Putamen (tissue), 1 donor: Measurements from ENCODE around the gene DNAJC4.

Experiments used
- DNase-seq: peaks from one replicate; pipeline ENCODE4 v3.0.0-alpha.2; 2016; ENCODE audit warnings: low spot score

DNAJC4 gene

DNA sequence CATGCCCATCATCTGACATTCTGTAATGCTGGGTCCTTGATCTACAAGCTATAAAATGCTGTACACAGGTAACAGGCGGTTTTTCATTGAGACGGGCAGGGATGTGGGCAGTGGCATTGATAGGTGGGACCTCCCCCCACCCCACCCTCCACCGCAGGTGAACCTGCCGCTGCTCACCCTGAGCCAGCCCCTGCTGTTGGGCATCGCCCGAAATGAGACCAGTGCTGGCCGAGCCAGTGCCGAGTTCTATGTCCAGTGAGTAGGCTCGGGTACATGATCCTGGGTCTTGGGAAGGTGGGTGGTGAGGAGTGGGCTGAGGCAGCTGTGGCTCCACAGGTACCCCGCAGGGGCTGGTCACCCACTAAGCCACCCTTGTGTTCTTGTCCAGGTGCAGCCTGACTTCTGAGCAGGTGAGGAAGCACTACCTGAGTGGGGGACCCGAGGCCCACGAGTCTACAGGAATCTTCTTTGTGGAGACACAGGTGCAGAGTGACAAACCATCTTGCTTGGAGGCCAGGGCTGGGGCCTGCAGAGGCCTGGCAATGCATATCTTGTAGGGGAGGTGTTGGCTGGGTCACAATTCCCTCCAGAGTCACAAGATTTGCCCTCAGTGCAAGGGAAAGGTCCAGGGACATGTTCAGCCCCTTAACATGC lies 1.1 kb upstream of the DNAJC4 start:
- no peak for DNase-seq

DNA sequence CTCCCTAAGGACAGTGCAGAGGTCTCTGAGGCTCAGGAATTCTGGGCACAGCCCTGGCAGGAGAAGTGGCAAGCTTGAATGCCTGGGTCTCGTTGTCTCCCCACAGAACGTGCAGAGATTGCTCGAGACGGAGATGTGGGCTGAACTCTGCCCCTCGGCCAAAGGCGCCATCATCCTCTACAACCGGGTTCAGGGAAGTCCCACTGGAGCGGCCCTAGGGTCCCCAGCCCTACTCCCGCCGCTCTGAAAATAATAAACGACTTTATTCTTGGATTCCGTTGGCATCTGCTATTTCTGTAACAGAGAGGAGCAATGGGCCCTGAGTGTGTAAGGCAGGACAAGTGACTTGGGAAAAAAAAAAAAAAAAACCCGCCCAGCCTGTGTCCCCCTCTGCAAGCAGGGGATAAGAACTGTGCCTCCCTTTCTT lies 591 bp upstream of the DNAJC4 start:
- no peak for DNase-seq

DNA sequence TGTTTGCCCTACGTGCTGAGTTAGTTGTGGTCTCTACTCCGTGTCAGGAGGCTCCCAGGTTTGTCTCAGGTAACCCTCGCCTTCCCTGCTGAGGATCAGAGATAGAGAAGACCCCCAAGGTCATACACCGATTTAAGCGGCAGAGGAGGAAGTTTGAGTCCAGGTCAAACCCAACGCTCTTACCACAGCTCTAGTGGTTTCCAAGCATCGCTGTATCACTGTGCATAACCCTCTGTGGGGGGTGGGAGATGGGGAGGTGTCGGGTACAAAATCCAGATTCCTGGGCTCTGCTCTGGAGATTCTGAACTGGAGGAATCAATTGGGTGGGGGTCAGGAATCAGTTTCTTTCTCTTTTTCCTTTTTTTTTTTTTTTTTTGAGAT lies 627 bp downstream of the DNAJC4 start:
- DNase-seq = no peak

DNA sequence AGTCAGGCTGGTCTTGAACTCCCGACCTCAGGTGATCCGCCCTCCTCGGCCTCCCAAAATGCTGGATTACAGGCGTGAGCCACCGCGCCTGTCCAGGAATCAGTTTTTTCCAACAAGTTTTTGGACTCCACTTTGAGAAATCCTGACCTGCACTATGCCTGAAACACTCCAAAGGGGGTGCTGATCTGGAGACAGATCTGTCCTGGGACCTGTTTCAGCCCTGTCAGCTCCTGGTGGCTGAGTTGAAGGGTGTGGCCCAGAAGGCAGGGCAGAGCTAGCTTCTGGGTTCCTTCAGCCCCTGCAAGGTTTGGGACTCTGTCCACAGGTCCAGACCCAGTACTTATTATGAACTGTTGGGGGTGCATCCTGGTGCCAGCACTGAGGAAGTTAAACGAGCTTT lies 1.2 kb downstream of the DNAJC4 start:
- no peak for DNase-seq

DNA sequence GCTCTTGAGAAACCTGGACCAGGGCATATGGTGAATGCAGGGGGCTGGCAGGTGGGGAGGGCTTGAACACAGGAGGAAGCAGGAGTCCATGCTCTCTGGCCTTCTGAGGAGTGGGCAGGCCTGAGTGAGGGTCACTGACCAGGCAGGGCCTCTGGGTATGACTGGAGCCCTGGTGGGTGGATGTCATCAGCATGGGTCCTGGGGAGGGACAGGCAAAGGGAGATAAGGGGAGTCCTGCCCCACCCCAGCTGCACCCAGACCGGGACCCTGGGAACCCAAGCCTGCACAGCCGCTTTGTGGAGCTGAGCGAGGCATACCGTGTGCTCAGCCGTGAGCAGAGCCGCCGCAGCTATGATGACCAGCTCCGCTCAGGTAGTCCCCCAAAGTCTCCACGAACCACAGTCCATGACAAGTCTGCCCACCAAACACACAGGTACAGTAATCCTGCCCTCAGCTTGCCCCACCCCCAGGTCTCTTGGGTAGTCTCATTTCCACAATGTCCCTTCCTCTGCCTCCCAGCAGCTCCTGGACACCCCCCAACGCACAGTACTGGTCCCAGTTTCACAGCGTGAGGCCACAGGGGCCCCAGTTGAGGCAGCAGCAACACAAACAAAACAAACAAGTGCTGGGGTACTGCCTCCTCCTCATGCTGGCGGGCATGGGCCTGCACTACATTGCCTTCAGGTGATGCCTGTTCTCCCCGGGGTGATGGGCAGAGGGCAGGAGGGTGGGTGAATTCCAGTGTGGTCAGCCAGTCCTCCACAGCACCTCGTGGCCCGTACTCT lies 2.0 kb downstream of the DNAJC4 start:
- no peak for DNase-seq

DNA sequence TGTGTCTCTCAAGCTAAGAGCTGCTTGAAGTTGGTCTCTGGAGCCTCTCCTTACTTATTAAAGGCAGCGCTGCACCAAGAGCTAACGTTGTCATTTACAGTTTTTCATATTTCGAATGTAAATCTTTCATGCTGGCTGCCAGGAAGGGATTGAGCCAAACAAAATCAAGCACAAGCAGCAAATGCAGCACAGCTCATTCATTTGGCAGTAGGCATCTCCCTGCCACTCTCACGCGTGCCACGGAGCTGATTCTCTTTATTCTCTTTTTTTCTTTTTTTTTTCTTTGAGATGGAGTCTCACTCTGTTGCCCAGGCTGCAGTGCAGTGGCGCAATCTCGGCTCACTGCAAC lies 2.6 kb downstream of the DNAJC4 start:
- DNase-seq = no peak

DNA sequence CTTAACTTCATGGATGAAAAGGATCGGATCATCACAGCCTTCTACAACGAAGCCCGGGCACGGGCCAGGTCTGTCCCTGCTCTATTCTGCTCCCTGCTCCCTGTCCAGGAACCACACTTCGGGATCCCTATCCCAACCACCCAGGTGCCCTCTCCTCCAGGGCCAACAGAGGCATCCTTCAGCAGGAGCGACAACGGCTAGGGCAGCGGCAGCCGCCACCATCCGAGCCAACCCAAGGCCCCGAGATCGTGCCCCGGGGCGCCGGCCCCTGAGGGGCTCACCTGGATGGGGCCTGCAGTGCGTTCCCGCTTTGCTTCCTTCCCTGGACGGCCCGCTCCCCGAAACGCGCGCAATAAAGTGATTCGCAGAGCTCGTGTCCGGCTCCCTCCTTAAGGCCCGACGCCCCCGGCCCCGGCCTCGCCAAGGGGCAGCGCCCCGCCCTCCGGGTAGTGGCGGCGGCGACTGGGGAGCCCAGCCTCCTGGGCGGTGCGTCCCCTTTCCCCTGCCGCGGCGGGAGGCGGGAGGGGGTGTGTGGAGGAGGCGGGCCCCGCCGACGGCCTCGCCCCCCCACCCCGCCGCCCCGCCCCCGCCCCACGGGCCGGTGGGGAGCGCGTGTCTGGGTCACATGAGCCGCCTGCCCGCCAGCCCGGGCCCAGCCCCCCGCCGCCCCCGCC lies 3.7 kb downstream of the DNAJC4 start, which contains the start of gene VEGFB:
VEGFB (plus strand) TSS at position 672 of the 674 bp plus-strand sequence. CDS start 250 bp downstream, outside the sequence.
- DNase-seq = peak; percentile 70

DNA sequence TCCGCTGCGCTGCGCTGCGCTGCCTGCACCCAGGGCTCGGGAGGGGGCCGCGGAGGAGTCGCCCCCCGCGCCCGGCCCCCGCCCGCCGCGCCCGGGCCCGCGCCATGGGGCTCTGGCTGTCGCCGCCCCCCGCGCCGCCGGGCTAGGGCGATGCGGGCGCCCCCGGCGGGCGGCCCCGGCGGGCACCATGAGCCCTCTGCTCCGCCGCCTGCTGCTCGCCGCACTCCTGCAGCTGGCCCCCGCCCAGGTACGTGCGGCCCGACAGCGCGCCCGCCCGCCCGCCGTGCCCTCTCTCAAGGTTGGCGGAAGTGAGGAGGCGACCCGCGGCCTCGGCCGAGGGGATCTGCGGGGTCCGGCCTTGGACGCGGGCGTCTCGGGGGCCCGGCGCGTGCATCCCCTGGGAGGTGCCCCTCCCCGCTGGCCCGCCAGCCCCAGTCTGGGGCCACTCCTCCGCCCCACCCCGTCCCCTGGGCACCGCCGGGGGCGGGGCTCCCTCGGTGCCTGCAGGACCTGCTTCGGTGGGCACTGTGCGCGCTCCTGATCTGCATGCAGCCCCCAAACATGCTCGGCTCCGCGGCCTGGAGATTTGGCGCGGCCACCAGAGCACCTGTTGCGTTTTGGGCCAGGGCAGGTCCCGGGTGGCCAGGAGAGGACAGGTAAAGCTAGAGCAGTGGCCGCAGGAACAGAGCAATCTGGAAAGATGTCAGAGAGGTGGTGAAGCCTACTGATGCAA lies 4.5 kb downstream of the DNAJC4 start:
- DNase-seq = no peak

DNA sequence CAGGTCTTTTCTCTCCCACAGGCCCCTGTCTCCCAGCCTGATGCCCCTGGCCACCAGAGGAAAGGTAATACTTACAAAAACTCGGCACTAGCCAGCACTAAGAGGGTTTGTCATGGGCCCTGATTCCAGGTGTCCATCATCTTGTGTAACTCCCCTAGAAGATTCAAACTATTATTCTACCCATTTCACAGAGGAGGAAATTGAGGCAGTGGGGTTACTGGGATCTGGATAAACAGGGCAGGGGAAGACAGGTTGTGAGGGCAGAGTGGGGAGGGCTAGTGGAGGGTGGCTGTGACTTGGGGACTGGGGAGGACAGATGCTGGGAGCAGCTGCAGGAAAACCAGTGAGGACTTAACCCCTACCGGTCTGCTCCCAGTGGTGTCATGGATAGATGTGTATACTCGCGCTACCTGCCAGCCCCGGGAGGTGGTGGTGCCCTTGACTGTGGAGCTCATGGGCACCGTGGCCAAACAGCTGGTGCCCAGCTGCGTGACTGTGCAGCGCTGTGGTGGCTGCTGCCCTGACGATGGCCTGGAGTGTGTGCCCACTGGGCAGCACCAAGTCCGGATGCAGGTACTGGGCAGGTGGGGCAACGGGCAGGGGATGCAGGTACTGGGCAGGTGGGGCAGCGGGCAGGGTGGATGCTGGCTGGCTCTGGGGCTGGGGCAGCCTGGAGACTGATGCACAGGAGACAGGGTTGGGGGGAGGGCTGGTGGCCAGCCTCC lies 5.3 kb downstream of the DNAJC4 start:
- DNase-seq = no peak

DNA sequence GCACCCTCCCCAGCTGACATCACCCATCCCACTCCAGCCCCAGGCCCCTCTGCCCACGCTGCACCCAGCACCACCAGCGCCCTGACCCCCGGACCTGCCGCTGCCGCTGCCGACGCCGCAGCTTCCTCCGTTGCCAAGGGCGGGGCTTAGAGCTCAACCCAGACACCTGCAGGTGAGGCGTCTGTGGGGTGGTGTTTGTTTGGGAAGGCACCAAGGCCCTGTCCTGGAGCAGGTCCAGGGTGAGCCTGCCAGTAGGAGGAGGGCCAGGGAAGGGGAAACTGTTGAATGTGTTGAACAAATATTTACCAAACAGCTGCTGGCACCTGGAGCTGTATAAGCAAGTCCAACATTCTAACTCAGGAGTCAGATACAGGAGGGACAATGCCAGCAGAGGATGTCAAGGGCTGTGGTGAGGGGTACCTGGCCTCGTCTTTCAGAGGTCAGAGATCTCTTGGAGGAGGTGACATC lies 7.2 kb downstream of the DNAJC4 start:
- DNase-seq = no peak

DNA sequence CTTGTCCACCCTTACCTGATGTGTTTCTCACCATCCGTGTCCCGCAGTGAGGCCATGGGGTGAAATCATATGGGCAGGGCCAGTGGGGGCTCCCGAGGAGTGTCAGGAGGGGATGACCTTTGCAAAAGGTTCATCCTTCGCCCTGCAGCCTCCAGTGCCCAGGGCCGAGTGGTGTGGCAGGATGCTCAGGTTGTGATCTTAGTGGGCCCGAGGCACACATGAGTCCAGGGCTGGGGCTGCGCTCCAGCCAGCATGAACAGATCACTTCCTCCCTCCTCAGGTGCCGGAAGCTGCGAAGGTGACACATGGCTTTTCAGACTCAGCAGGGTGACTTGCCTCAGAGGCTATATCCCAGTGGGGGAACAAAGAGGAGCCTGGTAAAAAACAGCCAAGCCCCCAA lies 7.7 kb downstream of the DNAJC4 start:
- no peak for DNase-seq

DNA sequence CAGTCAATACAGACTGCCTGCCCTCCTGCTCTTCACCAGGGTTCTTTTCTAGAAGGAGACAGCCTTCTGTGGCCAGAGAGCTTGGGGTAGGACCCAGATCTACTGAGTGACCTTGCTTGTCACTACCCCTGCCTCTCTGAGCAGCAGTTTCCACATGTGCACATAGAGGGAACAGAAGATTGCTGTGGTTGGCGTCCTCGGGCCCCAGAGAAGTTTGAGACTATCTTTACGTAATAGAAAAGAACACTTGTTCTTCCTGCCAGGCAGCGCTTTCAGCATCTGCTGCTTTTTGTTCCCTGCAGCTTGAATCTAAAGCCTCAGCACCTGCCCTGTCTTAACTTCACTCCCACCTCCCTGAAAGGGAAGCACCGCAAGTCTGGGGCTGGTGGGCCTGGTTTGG lies 8.7 kb downstream of the DNAJC4 start:
- no peak for DNase-seq

DNA sequence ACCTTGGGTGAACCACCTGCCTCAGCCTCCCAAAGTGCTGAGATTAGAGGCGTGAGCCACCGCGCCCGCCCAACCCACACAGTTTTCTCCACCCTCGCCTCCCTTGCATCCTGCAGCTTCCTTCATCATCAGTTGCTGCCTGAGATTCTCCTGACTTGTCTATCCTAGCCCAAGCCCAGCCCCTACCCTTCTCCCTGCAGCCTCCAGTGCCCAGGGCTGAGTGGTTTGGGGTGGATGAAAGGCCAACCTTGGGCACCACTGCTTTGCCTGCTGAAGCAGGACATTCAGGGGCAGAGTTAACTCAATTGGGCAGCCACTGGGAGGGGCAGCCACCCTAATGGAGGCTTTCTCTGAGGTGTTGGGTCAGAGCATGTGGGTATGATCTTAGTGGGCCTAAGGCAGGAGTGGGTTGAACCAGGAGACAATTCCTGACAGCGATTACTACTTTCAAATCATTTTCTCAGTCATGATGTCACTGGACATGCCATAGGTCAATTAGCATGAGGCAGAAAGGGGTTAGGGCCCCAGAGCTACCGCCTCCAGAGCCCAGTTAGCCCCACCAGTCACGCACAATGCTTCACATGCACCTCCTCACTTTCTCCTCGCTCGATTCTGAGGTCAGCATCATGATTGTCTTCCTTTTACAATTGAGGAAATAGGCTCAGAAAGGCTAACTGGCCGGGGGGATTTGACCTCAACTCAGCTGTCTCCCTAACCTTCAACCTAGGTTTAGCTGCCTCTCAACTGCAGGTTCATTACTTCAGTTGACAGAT lies 9.5 kb downstream of the DNAJC4 start:
- DNase-seq = no peak

DNA sequence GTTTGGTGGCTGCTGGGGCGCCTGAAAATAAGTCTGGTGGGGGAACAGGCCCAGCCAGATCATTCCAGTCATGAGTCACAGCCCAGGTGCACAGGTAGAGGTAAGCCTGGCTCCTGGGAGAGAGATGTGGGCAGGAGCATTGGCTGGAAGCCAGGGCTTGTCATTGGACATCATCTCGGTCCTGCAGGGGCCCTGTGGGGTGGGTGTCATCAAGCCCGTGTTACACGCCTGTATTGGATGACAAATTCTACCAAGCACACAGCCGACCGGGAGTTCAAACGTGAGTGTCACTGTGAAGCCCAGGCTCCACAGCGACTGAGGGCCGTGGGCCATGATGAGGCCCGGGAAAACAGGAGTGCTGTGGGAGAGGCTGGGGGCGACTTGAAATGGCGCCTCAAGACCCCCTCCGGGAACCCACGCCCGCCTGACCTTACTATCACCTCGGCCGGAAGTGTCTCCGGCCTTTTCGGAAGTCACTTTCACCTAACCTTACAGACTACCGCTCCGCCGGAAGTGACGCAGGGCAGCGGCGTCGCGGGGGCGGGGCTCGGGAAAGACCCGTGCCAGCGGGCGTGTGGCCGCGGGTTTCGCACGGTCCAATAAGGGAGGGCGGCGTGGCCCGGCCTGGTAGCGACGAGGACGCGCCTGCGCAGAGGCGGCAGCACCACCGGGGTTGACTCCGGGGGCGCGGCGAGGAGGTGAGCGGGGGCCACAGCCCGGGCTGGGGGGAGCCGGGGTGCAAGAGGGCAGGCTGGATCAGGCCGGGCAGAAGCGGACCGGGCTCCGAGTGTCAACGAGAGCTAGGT lies 10.3 kb downstream of the DNAJC4 start, which contains the start of gene FKBP2:
FKBP2 (plus strand) TSS at position 661 of the 806 bp plus-strand sequence. CDS start 1,293 bp downstream, outside the sequence.
- peak; percentile 97 for DNase-seq

DNA sequence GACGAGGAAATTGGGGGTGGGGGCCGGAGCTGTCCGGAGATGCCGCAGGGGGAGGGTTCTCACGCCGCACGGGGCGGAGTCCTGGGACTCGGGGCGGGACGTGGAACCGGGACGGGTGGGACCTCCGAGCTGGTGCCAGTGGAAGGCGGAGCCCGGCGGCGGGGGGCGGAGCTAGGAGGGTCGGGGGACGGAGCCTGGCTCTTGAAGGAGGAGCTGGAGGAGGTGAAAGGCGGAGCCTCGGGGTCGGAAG lies 10.8 kb downstream of the DNAJC4 start:
- peak; percentile 100 for DNase-seq

DNA sequence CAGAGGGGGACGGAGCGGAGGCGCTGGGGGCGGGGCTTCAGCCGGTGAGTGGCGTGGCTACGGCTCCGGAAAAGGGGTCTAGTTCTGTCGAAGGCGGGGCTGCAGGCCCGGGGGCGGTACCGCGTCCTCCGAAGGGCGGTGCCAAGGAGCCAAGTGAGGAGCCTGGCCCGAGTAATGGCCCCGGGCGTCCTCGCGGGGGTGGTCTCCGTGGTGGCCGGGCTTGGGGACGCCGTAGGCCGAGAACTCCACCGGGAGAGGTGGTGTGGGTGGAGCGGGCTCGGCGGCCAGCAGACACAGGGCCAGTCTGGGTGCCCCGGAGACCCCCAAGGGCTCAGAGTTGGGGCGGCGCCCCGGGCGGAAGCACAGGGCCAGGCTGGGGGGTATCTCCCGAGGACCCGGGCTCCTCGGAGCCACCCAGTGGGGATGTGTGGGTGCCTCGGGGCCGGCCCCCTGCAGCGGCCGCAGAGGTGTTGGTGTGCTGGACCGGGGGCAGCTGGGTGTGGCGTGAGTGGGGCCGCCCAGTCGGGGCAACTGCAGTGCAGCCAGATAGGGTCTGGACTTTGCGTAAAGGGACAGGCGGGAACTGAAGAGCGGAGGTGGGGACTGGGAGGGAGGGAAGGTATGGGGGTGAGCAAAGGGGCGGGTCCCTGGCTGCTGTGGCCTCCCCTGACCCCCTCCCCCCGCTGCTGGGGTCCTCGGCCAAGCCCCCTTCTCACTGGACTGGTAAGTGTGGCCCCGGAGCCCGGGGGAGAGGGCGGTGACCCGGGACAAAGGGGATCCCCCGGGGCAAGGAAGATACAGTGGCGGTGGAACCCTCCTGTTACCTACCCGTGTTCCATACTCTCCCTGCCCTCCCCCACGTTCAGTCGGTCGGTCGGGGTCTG lies 11.4 kb downstream of the DNAJC4 start:
- no peak for DNase-seq

DNA sequence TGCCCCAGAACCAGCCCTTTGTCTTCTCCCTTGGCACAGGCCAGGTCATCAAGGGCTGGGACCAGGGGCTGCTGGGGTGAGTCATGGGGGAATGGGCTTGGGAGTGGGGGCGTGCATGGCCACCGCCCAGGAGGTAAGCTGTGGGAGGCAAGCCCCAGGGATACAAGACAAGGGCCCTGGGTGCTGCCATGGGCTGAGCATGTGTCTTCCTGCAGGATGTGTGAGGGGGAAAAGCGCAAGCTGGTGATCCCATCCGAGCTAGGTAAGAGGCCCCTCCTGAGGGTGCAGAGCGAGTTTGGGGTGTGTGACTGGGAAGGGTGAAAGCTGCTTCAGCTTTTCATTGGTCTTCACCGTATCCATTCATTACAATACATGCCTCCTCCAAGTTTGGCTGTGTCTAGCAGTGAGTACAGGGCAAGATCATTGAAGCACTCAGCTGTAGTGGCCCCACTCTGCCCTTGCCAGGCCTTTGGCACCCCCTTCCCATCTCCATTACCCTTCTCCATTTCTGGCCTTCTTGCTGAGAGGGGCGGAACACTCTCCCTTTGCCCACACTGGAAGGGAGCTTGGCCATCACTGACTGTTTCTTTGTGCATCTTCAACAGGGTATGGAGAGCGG lies 13.0 kb downstream of the DNAJC4 start:
- DNase-seq = no peak

DNA sequence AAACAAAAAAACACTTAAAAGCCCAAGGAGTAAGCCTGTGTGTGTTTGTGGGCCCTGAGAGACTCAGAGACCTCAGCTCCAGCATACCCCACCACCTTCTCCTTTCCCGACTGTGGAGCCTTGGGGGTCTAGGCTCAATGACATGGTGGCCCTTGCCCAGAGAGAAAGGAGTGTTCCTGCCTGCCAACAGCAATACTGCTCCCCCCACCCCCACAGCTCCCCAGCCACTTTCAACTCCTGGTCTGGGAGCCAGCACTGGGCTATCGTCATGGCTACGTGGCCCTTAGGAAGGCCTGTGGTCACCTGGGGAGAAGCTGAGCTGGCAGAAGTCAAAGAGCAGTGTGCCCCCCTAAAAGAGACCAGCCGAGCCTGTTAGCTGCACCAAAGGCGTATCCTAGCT lies 13.8 kb downstream of the DNAJC4 start:
- DNase-seq = no peak

DNA sequence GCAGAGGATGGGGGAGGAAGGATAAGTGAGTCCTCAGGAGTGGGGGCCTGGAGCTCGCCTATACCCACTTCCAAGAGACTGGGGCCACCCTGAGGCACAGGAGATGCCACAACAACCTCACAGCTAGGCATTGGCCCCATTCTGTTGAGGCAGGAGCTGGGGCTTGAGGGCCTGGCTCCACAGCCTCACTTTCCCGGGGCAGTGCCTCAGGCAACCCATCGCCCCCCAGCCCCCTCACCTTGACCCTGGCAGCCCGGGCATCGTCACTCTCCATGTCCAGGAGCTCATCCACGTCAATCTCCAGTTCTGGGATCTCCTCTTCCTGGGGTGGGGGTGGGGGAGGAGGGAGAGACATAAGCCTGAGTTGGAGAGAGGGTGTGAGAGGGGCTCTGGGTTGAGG lies 14.6 kb downstream of the DNAJC4 start:
- no peak for DNase-seq
